NCI-H748 treated with DMSO at 0.1 percent for 48 hours (cell line): Measurements from ENCODE around the gene HCRTR2.
"Not testable (repeated sequence)": the region's sequence is repeated elsewhere in the genome, so short reads cannot be mapped to it uniquely, and the experiment has no call there.

ENCODE experiments used
- DNase-seq: peaks from one replicate; lab custom pipeline; 2025; lab: John Stamatoyannopoulos, UW

The HCRTR2 gene

GRCh38 chr6:55220961-55221360, 46.6 kb downstream of the HCRTR2 start:
- no peak for DNase-seq

- no peak for DNase-seq
Measured at GRCh38 chr6:55227862-55228261, 53.5 kb downstream of the HCRTR2 start.

GRCh38 chr6:55239099-55239498, 64.8 kb downstream of the HCRTR2 start:
- DNase-seq = no peak

- peak; percentile 41 for DNase-seq
Measured at GRCh38 chr6:55240975-55241605, 66.8 kb downstream of the HCRTR2 start.

- DNase-seq = no peak
Measured at GRCh38 chr6:55250400-55250799, 76.1 kb downstream of the HCRTR2 start.

GRCh38 chr6:55255113-55255512, 80.8 kb downstream of the HCRTR2 start:
- no peak for DNase-seq

- DNase-seq = no peak
Measured at GRCh38 chr6:55260181-55260580, 85.9 kb downstream of the HCRTR2 start.

GRCh38 chr6:55265409-55266114, 91.2 kb downstream of the HCRTR2 start:
- DNase-seq = no peak

GRCh38 chr6:55266896-55267295, 92.6 kb downstream of the HCRTR2 start:
- no peak for DNase-seq

GRCh38 chr6:55276745-55277530, 102.6 kb downstream of the HCRTR2 start:
- DNase-seq = peak; percentile 70

- no peak for DNase-seq
Measured at GRCh38 chr6:55277646-55278045, 103.3 kb downstream of the HCRTR2 start.

GRCh38 chr6:55281215-55281614, 106.9 kb downstream of the HCRTR2 start:
- DNase-seq = no peak

- no peak for DNase-seq
Measured at GRCh38 chr6:55282115-55282514, 107.8 kb downstream of the HCRTR2 start.

GRCh38 chr6:55286824-55287223, 112.5 kb downstream of the HCRTR2 start:
- no peak for DNase-seq

- DNase-seq = no peak
Measured at GRCh38 chr6:55290736-55291135, 116.4 kb downstream of the HCRTR2 start.

GRCh38 chr6:55293116-55293515, 118.8 kb downstream of the HCRTR2 start:
- DNase-seq = no peak

- not testable (repeated sequence) for DNase-seq
Measured at GRCh38 chr6:55297214-55297613, 122.9 kb downstream of the HCRTR2 start.

GRCh38 chr6:55299286-55299985, 125.1 kb downstream of the HCRTR2 start:
- no peak for DNase-seq

GRCh38 chr6:55304747-55305146, 130.4 kb downstream of the HCRTR2 start:
- DNase-seq = no peak

- DNase-seq = no peak
Measured at GRCh38 chr6:55319961-55320695, 145.8 kb downstream of the HCRTR2 start.

GRCh38 chr6:55320696-55321086, 146.4 kb downstream of the HCRTR2 start:
- no peak for DNase-seq

- DNase-seq = no peak
Measured at GRCh38 chr6:55327169-55327568, 152.9 kb downstream of the HCRTR2 start, which contains the start of gene GFRAL. GFRAL (plus strand) TSS chr6:55327469; CDS start chr6:55327555, 86 bp downstream.
